ENCODE data around the gene SETX.
"Not testable (repeated sequence)": the region's sequence is repeated elsewhere in the genome, so short reads cannot be mapped to it uniquely, and the experiment has no call there.

The SETX gene, protein sequence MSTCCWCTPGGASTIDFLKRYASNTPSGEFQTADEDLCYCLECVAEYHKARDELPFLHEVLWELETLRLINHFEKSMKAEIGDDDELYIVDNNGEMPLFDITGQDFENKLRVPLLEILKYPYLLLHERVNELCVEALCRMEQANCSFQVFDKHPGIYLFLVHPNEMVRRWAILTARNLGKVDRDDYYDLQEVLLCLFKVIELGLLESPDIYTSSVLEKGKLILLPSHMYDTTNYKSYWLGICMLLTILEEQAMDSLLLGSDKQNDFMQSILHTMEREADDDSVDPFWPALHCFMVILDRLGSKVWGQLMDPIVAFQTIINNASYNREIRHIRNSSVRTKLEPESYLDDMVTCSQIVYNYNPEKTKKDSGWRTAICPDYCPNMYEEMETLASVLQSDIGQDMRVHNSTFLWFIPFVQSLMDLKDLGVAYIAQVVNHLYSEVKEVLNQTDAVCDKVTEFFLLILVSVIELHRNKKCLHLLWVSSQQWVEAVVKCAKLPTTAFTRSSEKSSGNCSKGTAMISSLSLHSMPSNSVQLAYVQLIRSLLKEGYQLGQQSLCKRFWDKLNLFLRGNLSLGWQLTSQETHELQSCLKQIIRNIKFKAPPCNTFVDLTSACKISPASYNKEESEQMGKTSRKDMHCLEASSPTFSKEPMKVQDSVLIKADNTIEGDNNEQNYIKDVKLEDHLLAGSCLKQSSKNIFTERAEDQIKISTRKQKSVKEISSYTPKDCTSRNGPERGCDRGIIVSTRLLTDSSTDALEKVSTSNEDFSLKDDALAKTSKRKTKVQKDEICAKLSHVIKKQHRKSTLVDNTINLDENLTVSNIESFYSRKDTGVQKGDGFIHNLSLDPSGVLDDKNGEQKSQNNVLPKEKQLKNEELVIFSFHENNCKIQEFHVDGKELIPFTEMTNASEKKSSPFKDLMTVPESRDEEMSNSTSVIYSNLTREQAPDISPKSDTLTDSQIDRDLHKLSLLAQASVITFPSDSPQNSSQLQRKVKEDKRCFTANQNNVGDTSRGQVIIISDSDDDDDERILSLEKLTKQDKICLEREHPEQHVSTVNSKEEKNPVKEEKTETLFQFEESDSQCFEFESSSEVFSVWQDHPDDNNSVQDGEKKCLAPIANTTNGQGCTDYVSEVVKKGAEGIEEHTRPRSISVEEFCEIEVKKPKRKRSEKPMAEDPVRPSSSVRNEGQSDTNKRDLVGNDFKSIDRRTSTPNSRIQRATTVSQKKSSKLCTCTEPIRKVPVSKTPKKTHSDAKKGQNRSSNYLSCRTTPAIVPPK (N-terminal part only)

DNA sequence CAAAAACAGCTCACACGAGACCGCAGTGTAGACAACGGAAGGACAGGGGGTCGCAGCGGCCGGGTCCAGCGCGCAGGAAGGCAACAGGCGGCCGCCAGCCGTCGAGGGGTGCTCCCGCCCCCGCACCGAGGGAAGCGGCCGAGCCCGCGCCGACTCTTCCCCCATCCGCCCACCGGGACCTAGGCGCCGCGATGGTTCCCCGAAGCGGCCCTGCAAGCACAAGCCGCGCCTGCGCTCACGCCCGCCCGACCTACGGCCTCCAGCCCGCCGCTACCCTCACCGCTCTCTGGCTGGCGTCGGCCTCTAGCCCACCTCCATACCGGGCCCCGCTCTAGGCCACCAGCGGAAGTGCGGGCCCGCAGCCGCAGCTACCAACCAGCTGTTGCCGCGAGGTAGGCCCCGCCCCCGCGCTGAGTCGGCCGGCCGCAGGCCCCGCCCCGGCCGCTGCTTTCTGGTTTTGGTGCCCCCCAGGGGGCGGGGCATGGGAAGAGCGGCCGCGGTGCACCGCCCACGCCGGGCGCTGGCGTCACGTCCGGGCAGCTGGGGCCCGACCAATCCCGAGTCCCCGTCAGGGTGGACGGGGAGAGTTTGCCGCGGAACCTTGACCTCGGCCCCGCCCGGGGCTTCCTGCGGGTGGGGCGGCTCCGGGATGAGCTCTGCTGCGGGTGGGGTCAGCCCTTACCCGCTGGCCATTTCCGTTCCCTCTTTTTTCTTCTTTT is at the start of gene SETX:
TSS of gene SETX (minus strand) at position 350 of the 719 bp plus-strand sequence. CDS start 5,558 bp downstream, outside the sequence.
- DNase-seq (ENCODE audit: low spot score): peak; percentile 100

DNA sequence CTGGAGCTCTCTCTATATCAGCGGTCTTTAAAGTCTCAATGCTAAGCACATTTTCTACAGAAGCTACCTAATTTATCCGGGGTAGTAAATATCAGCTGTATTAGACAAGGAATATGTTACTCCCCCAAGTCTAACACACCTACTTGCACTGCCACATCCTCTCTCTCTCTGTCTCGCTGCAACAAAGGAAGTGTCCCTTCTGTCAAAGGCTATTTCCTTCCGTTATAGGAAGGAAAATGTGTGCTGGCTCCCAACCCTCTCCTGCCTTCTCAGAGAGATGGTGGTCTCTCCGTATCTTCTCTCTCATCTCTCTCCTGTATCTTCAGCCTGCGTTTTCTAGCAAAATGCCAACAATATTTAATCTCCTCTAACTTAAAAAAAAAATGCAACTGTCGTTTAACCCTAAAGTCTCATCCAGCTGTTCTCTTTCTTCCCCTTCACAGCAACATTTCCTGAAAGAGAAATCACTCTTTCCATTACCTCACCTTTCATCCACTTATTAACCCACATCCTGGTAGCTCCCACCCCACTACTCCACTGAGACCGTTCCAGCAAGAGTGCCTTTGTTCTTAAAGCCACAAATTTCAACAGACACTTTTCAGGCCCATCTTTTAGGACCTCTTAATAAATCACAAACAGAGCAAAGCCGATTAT is 49.6 kb upstream of the SETX start:
- no peak for DNase-seq (ENCODE audit: low spot score)

DNA sequence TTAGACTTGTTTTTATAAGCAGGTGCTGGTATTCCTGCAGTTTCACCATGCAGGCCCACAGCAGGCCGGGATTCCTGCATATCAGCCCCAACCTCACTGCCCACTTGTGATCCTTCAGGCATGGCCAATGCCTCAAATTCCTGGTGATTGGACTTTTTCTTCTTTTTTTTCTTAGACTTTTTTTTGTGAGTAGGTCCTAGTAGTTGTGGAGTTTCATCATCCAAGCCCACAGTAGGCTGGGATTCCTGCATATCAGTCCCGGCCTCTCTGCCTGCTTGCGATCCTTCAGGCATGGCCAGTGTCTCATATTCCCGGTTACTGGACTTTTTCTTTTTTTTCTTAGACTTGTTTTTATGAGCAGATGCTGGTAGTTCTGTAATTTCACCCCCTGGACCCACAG is 47.0 kb upstream of the SETX start:
- DNase-seq (ENCODE audit: low spot score): no peak

DNA sequence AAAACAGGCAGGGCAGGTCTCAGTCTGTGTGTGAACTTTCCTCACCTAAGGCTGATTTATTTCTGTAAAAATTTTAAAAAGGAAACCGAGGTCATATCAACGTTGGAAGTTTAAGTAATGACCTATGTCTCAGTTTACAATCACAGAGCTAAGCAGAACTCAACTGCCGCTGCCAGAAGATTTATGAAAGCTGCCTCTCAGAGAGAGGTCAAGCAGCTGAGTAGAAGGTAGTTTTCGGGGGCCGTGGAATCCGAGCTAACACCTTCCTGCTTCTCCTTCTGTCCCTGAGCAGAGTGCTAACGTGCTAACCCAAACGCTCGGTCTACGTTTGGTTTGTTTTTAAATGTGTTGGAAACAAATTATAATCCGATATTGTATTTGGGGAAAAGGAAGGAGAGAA is 40.8 kb upstream of the SETX start:
- no peak for DNase-seq (ENCODE audit: low spot score)

DNA sequence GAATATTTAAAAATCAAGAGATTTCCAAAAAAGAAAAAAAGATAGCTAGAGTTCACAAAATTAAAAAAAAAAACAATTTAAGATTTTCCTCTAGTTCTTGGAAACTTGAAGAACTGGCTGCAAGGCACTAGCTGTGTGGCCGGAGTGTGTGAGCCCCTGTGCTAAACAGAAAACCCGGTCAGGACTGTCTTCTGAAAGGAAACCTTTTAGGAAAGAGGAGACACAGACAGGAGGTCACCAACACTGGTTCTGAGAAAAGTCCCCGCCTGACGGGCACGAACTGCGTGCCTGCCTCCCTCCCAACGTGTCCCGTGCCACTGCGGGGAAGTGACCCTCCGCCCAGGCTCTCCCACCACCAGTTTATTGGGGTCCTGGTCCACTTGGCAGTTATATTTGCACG is 36.7 kb upstream of the SETX start:
- no peak for DNase-seq (ENCODE audit: low spot score)

DNA sequence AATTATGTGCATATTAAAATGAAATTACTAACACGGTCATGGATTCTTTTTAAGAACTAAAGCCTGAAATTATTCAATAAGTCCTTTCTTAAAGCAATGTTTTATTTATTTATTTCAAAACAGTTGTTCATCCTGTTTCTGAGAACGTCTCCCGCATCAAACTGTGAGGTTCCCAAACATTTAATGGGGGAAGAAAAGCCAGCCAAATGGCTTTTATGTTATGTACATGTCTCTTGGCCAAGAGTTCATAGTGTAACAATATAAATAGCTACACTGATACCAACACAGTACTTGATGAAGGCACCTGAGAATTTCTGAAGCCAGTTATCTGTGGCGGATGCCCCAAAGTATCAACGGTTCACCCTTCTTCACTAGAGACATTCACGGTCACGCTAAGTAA is 36.2 kb upstream of the SETX start:
- no peak for DNase-seq (ENCODE audit: low spot score)

DNA sequence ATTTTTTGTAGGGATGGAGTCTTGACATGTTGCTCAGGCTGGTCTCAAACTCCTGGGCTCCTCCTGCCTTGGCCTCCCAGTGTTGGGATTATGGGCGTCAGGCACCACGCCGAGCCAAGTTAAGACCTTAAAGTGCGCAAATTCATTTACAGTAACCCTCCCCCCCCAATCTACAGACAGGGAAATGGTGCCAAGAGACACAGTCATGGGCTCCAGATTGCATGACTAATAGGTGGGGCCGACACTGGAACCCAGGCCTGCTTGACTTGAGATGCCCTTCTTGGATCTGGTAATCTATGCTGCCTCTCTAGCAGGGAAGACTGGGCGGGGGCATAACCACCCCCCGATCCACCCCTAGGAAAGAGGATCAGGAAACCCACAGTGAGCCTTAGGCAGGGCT is 32.3 kb upstream of the SETX start:
- no peak for DNase-seq (ENCODE audit: low spot score)

DNA sequence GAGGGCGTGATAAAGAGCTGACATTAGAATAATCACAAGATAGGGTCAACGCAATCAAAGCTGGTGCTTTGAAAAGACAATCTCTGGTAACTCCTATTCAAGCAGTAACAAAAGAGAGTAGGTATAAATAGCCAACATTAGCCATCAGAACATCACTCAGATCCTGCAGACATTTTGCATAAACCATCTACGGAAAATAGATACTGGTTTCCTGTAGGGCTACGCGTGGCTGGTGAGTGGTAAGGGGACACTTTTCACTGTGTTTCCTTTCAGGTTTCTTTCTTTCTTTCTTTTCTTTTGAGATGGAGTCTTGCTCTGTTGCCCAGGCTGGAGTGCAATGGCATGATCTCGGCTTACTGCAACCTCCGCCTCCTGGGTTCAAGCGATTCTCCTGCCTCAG is 29.6 kb upstream of the SETX start:
- DNase-seq (ENCODE audit: low spot score): no peak

DNA sequence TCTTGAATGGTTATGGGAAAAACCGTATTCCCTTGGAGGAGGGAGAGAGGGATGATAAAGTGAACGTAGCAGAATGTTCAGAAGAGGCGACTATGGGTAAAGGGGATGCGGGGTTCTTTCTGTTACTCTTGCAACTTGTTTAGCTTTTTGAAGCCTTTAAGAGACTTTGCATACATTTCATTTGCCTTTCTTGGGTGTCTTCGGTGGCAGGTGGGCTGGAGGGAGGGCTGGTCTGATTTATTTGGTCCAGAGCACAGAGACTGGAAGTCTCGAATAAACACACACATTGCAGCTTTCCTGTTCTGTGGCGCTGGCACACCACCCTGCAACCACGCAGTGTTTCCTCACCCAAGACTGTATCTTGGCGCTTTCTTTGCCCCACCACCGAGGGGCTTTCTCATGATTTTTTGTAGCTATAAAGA is 28.7 kb upstream of the SETX start:
- DNase-seq (ENCODE audit: low spot score): no peak

DNA sequence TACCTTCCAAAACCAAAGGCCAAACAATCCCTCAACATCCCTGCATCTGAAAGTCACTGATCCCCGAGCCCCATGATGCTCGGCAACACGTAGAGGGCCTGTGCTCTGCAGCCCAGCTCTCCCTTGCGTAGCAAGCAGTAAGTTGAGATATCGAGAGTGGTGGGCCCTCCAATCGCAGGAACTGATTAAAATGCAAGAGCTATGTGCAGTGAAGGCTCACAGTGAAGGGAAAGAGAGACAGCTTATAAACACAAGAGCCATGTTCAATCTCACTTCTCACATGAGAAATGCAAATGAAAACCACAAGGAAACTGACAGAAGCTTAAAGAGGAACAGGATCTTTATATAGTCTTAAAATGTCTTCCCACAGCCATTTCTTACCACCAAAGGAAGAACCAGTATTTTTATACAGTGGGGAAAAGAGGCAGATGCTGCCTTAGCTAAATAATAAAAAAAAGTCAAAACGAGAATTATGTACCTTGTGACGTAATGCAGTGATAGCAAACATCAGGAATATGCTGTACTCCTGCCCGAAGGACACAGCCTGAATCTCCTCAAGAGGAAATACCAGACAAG is 27.3 kb upstream of the SETX start:
- no peak for DNase-seq (ENCODE audit: low spot score)

DNA sequence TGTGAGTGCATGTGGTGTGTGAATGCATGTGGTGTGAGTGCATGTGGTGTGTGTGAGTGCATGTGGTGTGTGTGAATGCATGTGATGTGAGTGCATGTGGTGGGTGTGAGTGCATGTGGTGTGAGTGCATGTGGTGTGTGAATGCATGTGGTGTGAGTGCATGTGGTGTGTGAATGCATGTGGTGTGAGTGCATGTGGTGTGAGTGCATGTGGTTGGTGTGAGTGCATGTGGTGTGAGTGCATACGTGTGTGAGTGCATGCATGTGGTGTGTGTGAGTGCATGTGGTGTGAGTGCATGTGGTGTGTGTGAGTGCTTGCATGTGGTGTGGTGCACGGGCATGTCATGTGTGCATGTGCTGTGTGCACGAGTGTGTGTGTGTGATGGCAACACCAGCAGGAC is 23.6 kb upstream of the SETX start:
- DNase-seq (ENCODE audit: low spot score): not testable (repeated sequence)

DNA sequence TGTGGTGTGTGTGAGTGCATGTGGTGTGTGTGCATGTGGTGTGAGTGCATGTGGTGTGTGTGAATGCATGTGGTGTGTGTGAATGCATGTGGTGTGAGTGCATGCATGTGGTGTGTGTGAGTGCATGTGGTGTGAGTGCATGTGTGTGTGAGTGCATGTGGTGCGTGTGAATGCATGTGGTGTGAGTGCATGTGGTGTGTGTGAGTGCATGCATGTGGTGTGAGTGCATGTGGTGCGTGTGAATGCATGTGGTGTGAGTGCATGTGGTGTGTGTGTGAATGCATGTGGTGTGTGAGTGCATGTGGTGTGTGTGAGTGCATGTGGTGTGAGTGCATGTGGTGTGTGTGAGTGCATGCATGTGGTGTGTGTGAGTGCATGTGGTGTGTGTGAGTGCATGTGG is 23.0 kb upstream of the SETX start:
- not testable (repeated sequence) for DNase-seq (ENCODE audit: low spot score)

DNA sequence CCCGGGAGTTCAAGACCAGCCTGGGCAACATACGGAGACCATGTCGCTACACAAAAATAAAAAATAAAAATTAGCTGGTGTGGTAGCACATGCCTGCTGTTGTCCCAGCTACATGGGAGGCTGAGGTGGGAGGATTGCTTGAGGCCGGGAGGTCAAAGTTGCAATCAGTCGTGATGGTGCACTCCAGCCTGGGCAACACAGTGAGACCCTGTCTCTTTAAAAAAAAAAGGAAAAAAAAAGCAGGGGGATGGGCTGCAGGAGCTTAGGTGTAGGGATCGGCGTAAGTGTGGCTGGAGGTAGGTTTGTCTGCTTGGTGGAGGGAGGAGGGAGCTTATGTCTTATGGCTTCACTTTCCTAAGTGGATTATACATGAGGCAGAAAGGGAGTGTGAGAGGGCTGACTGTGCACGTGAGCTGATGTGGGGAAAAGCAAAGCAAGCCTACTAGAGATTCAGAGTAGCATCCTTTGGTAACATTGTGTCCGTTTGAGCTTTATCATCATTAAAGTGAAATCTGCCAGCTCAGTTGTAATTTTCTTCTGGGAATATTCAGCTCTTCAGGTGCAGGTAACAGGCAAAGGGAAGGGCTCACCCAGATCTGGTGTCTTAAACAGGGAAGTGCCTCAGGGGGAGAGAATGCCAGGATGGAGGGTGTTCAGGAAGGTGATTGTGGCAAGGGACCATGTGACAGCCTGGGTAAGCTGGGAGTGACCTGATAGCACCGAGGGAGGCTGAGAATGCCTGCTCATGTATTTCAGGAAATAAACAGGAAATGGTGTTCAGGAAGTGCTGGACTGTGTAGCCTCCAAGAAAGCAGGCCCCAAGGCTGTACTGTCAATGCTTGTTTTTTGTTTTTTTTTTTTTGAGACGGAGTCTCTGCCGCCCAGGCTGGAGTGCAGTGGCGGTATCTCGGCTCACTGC is 17.6 kb upstream of the SETX start:
- peak; percentile 18 for DNase-seq (ENCODE audit: low spot score)

DNA sequence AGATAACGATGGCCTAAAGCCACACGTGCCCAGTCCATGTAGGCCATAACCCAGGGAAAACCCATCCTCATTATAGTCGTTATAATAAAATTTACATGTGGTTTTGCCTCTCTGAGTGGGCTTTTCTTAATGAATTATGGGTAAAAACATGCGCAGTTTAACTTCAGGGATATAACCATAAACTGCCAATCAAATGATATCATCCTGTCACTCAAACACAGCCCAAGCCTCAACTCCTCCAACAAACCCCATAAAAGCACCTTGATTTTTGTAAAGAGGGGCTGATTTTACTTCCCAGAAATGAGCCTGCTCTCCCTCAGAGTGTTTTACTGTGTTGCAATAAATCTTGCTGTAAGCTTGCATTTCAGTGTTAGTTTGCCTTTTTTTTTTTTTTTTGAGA is 15.8 kb upstream of the SETX start:
- no peak for DNase-seq (ENCODE audit: low spot score)

DNA sequence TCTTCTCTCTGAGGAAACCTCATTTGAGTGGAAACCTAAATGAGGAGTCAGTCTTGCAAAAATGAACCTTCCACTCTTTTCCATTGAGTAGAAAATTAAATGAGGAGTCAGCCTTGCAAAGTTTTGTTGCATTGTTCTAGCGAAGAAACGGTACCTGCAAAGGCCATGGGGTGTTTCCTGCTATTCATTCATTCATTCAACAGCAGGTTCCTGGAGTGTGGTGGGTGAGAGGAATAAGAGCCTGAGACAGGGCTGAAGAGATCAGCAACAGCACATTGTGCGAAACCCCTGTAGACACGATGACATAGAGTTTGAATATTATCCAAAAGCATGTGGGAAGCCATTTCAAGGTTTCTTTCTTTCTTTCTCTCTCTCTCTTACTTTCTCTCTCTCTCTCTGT is 14.6 kb upstream of the SETX start:
- no peak for DNase-seq (ENCODE audit: low spot score)

DNA sequence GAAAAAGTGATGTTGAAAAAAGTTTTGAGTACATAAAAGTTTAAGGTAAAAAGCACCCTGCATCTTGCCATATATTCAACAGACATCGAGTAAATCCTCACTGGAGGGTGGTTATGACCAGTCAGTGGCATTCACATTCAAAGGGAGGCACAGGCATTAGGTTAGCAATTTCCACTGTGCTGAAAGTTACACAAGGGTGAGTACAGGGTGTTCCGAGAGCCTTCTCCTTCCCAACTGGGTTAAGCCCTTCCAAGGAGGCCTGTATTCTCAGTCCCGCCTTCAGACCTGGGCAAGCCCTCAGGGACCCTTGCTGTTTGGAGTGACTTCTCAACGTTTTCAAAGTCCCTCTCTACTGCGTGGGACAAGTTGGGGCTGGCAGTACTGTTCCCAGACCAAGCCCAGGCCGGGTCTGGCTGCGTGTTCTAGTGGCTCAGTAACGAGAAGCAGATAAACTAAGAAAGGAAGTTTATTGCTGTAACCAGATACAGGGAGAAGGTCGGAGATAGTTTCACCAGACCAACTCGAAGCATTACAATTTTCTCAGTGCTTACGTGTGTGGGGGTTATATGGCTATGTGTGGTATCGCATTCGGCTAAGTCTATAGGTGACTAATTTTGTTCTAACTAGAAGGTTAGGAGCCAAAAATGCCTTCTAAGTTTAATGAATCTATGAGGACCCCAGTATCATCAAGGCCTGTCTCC is 13.0 kb upstream of the SETX start:
- no peak for DNase-seq (ENCODE audit: low spot score)

DNA sequence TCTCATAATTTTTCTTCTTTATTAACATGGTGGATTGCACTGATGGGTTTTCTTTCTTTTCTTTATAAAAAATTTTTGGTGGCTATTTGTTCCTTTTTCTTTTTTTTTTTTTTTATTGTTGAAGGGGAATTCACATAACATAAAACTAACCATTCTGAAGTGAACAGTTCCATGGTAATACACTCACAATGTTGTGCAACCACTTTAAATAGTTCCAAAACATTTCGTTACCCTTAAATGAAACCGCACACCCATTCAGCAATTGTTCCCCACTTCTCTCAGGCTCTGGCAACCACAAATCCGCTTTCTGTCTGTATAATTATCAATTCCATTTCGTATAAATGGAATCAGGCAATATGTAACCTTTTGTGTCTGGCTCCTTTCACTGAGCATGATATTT is 11.7 kb upstream of the SETX start:
- no peak for DNase-seq (ENCODE audit: low spot score)

DNA sequence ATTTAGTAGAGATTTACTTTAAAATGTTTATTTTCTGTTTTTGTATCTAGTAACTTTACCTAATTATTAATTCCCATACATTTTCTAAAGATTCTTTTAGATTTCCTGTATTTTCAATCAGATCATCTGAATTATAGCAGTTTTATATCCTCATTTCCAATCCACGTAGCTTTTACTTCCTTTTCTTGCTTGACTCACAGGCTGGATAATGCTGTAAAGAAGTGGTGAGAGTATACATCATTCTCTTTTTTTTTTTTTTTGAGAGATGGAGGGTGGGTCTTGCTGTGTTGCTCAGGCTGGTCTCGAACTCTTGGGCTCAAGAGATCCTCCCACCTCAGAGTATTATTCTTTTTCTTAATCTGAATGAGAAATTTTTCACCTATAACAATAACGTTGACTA is 11.2 kb upstream of the SETX start:
- DNase-seq (ENCODE audit: low spot score): no peak

DNA sequence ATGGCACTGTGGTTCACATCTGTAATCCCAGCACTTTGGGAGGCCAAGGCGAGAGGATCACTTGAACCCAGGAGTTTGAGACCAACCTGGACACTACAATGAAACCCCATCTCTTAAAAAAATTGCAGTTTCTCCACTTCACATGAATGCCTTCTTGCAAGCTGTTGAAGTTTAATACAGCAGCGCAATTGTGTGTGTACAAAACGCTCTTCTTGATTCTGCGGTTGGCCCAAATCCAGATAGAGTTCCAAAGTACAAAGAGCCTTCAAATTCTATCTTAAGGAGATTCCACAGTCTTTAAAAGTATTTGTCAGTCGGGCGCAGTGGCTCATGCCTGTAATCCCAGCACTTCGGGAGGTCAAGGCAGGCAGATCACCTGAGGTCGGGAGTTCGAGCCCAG is 9.3 kb upstream of the SETX start:
- no peak for DNase-seq (ENCODE audit: low spot score)
